HG03095 (cell line): Measurements from ENCODE around the gene ANKS1B.
"Not testable (repeated sequence)": the region's sequence is repeated elsewhere in the genome, so short reads cannot be mapped to it uniquely, and the experiment has no call there.

ENCODE experiments used
- ATAC-seq: cut with Tn5 transposase; IDR thresholded peaks from one replicate; pipeline ENCODE4 v1.9.1; 2021; ENCODE audit warnings: moderate library complexity; ENCODE audit not compliant: unreplicated experiment

The ANKS1B gene

DNA sequence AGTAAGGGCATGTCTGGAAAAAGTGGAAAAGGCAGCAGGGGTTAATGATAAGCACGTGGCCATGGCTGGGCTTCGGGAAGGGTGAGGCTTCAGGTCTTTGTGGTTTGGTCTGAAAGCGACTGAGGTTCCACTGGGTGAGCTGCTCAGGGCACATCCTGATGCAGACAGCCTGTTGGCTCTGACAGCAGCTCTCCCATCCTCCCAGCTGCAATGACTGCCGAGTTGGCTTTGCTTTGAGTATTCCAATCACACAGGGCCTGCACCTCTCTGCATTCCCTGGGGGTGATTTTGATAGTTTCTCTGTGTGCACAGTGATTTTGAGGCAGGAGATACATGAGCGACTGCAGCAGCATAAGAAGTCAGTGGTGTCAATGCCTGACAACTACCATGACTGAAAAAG, 948.9 kb downstream of the ANKS1B start:
- ATAC-seq = no peak

DNA sequence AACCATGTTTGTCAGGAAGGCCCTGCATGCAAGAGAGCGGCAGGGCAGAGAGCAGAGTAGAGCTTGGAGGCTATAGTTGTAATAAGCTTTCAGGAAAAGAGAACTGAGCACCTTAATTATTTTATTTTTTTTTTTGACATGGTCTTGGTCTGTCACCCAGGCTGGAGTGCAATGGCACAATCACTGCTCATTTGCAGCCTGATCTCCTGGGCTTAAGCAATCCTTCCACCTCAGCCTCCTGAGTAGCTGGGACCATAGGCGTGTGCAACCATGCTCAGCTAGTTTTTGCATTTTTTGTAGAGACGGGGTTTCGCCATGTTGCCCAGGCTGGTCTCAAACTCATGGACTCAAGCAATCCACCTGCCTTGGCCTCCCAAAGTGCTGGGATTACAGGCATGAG, 950.5 kb downstream of the ANKS1B start:
- not testable (repeated sequence) for ATAC-seq

DNA sequence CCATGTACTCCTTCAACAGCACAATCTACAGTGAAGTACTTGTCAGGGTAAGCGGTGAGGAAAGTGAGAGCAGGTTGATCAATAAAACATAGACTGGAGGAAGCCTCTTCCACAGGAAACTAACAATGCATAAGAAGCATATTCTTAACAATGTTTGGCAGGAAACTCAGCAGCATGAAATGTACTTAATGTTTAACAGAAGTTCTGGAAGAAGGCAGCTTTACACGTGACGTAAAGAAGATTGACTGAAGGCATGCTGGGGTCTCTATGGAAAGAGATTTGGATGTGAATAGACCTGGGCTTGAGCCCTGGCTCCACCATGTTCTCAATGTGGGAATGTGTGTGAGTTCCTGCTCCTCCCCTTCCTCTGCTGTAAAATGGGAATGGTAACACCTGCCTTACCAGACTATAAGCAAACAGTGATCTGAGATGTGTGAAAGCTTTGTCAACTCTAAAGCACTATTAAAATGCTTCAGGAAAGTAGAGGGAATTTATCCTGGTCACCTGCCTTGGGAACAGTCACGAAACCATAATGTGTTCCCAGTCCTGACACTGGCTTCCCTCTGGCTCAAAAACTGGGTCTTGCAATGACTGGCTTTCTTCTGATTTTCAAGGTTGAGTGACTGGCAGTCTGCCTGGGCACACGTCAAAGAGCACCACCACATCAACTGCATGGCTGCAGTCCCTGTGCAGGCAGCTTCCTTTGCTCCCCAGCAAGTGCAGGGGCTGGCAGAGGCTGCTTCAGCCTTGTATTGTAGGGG, 955.0 kb downstream of the ANKS1B start:
- ATAC-seq = no peak

DNA sequence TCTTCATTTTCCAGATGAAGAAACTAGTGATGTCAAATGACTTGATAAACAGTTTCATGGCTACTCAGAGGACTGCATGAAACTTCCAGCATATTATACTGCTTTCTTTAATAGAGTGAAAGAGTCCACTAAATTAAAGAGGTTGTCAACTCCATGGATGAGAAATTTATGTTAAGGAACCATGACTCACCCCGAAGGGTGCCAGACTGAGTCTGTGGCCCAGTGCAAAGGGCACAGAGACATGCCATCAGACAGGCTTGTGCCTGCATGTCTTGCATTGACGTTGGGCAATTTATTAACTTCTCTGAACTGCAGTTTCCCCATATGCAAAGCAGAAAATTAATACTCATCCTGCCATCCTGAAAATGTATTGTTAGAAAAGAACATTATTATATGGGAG, 957.3 kb downstream of the ANKS1B start:
- ATAC-seq = no peak

DNA sequence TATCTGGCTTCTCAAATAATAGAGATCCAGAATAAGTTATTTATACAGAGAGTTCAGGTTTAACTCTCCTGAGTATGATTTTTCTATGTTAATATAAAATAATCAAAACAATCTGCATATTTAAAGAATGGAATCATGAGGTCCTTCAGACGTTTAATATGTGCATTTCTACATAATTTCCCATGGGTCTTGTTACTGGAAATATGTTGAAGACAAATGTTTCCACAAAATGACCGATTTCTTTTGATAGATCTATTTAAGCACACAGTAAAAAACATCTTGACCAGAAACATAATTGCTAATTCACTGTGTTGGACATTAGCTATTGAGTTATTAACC, 957.7 kb downstream of the ANKS1B start:
- no peak for ATAC-seq

DNA sequence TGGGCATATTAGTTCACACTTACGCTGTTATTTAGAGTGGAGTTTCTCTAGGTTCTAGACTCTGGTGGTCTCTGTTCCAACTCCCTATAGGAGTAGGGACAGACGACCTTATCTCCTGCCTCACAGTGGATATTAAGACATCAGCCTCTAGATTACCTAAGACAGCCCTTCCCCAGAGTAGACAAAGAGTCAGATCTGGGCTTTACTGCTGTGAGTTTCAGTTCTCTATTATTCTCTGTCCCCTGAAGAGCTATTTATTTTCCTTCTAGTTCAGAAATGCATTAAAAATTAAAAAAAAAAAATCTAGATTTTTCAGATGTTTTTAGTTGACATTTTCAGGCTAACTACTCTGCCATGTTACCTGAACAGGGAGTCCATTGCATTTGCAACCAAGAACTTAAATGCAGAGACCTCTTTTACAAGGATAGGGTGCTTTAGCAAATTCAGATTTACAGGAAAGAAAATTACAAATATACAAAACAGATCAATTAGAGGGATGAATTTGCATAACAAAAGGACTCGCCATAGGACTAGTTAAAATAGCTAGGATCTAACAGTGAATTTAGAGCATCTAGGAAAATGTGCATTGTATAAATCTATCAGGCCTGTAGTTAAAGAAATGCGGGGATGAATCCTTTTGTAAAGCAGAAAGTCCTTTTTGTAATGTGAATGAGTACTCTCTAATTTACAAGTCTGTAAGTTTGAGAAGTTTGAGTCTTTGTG, 958.2 kb downstream of the ANKS1B start:
- peak; percentile 49 for ATAC-seq

DNA sequence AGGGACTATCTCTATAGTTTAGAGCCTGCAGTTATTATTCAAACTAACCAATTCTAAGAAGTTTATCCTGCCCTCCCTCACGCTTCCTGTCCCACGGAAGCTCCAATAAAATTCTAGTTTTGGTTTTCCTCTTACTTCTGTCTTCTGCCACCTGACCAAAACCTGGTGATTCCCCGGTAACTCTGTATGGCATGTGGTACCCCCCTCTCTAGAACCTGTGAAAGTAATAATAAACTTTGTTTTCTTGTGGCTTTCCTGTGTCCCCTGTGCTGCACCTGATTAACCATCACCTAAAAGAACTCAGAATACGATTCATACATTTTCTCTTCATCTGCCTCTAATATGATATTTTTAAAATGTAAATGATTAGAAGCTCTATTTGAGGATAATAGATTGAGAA, 959.9 kb downstream of the ANKS1B start:
- peak; percentile 43 for ATAC-seq

DNA sequence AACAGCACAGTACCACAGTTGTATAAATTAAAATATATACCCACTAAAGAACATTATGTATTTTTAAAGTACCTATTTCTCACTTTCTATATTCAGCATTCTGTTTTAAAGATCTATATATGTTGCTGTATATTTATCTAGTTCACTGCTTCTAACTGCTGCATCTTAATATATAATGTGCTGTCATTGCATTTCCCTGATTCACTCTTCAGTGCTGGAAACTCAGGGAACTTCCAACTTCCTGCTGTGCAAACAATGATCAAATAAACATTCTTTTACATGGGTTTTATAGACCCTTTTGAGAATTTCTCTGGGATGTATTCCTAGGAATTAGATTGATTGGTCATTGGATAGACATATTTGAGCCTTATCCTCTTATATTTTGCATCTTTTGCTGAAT, 960.5 kb downstream of the ANKS1B start:
- ATAC-seq = no peak

DNA sequence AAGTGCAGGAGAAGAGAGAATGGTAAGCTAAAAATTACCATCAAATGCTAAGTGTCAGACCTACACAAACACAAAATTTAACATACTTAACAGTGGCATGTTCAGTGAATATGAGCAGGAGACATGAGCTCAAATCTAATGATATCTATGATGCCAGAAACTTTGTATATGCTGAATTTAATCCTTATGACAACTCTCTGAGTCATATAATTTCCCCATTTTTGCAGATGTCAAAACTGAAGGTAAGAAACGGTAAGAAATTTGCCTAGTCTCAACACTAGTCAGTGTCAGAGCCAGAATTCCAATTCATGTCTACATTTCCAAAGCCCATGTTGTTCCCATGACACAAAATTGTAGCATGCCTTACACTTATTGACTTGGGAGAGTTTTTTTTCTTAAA, 963.9 kb downstream of the ANKS1B start:
- ATAC-seq = no peak

DNA sequence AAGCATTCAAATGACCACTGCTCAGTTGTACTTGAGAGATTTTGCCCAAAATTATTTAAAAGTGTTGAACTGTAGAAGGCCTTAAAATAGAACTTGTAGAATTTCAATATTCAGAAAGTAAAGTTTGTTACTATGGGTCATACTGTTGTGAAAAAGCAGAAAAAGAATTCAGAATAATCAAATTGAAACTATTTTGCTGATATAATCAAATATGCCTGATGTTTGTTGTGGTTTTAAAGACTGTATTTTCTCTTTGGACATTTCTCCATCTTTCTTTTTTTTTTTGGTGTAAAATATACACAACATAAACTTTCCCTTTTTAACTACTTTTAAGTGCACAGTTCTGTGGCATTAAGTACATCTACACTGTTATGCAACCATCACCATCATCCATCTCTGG, 964.9 kb downstream of the ANKS1B start:
- no peak for ATAC-seq

DNA sequence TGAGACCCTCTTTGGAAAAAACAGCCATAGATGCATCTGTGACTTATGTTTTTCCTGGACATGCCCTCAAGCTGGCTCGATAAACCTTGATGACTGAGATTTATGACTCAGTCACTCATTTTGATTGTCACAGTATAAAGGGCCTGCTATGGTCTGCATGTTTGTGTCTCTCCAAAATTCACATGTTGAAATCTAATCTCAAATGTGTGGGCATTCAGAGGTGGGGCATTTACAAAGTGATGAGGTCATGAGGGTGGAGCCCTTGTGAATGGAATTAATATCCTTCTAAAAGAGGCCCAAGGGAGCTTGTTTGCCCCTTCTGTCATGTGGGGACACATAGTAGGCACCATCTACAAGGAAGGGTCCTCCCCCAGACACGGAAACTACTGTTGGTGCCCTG, 966.8 kb downstream of the ANKS1B start:
- no peak for ATAC-seq

DNA sequence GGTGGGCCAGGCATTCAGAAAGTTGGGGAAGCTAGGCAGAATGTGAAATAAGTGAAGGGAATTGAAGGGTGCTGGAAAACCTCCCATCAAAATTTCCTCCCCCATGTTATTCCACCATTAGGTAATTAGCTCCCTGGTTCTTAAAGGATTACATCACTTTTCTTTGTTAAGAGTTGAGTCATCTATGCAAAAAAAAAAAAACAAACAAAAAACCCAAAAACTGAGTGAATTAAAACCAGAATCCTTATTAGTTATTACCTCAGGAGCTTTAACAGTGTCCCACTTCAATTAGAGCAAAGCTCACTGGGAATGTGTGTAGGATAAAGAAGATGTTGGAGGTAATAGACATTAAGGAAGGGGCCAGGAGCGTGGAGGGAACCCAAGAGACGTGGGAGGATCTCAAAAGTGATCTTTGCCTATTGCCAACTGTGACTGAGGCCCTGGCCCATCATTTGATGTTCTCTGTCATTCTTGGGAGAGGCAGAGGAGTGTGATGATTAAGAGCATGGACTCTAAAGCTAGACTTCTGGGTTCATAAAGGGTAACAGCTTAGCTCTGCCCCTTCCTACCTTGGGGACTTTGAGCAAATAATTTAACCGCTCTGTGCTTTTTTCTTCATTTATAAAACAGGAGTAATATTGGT, 975.0 kb downstream of the ANKS1B start:
- ATAC-seq = no peak

DNA sequence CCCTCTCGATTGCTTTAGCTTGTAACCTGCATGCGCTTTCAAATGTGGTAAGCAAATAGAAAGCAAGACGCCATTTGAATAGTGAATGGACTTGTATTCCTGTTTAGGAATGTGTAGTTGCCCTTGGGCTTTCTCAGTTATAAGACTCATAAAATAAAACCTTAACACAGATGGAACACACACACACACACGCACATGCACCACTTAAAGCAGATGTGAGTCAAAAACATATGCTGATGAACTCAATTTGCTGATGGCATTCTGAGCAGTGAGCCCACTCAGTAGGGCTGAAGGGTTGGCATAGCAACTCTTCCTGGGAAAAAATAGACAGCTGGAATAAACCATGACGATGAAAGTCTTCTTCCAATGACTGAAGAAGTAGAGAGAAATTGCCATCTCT, 979.1 kb downstream of the ANKS1B start:
- ATAC-seq = no peak

DNA sequence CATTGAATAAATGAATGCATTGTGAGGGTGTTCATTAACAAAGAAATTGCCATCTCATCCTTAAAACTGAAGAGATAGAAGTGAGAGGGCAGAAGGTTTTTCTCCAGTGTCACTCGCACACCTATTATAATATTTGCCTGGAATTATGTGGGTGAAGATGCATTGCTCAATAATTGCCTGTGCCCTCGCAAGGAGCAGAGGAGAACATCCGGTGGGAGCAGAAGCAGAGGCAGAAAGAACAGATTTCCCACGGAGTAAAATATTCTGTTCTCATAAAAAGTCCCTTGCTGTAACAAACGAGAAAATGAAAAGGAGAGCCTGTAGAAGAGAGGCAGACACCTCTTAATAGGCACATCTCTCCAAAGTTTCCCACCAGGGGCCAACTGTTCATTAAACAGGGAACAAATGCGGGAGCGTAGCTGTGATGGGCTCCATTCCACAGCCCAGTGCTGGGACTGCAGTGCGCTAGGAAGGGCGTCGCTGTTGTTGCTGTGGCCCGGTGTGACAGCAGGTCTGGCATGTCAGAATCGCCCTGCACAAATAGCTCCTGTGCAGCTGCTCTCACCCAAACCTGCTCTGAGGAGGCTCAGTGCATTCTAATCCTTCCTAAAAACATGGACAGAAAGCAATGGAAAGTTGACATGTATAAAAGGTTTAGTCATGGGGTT, 979.8 kb downstream of the ANKS1B start:
- no peak for ATAC-seq

DNA sequence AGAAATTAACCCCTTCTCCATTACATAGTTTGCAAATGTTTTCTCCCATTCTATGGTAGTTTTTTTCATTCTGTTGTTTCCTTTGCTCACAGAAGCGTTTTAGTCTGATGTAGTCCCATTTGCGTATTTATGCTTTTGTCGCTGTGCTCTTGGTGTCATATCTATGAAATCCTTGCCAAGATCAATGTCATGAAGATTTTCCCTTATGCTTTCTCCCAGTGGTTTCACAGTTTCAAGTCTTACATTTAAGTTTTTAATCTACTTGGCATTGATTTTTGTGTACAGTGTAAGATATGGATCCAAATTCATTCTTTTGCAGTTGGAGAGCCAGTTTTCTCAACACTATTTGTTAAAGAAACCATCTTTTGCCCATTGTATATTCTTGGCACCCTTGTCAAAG, 982.0 kb downstream of the ANKS1B start:
- no peak for ATAC-seq

DNA sequence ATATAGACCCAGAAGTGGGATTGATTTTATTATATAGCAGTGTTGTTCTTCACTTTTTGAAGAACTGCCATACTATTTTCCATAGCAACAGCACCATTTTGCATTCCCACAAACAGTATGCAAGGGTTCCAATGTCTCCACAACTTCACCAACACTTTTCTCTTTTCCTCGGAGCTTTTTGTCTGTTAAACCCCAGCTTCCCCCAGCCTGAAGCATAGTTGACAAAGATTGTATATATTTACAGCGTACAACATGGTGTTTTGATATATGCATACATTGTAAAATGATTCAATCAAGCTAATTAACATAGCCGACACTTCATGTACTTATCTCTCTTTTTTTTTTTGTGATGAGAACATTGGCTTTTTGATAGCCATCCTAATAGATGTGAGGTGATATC, 982.6 kb downstream of the ANKS1B start:
- no peak for ATAC-seq

DNA sequence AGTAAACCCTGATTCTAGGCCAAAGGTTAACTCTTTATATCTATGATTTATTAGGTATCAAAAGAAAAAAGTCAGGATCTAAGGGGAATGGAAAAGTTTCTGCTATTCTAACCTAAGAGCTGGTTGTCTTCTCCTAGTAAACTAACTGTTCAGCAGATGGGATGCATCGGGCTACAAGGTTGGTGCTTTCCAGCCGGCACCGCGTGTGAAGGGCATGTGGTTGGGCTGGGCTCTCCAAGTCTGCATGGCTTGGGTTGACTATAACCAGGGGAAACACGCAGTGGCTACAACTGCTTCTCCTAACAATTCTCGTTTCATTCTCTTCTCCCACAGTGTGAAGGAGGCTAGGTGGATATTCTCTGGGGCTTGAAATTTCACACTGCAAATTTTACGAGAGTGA, 985.2 kb downstream of the ANKS1B start:
- no peak for ATAC-seq

DNA sequence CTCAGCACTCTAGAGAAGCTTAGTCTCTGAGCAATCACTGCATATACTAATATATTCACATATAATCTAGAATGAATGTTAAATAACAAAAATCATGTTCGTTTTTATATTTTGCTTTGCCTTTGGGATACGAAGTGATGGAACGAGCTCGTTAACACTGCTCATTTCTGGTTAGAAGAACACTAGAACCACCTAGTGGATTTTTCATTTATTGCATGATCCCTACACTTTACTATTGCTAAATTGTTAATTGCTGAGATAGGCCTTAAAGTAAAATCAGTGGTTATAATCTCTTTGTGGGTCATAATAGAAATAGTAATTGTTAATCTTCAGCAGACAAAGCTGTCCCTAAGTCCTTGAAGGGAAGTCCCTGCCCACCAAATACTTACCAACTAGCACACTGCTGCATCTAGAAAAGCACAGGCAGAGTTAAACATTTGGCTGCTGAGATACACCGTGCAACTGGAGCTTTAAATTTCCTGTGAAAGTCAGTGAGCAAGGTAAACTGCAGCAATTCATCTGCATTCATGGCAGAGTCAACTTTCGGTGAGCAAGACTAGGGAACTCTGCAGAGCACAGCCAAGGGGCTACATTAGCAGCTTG, 985.9 kb downstream of the ANKS1B start:
- peak; percentile 82 for ATAC-seq

DNA sequence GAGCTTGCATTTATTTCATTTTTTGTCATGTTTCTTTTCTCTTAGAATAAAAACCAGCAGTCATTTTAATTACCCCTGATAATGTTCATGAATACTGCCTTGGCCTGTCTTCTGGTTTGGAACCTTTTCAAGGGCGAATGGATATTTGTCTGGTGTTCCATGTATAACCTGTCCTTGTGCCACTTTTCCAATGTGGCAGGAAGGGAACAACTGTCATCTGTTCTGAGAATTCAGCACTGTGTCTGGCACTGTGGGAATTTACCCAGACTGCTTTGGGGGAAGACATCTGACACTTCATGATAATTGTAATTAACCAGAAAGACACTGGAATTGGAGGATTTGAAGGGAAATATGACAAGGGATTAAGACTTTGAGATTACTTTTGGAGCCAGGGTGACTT, 986.8 kb downstream of the ANKS1B start:
- ATAC-seq = no peak

DNA sequence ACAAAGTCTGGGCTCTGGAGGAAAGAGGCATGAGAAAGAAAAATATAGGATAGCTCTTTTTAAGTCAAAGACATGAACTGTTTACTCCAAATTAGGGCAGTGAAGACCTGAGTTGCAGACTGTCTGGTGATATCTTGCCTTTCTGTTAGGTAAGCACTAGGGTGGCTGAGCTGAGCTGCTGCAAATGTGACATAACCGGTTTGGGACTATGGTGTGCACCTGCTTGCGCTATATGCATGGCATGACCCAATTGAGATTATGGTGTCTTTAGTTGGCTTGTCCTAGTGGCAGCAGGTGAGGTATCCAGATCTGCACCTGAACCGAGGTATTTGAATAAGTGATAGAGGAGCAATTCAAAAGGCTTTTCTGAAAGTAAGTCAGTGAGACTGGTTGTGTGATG, 994.1 kb downstream of the ANKS1B start:
- ATAC-seq = no peak

DNA sequence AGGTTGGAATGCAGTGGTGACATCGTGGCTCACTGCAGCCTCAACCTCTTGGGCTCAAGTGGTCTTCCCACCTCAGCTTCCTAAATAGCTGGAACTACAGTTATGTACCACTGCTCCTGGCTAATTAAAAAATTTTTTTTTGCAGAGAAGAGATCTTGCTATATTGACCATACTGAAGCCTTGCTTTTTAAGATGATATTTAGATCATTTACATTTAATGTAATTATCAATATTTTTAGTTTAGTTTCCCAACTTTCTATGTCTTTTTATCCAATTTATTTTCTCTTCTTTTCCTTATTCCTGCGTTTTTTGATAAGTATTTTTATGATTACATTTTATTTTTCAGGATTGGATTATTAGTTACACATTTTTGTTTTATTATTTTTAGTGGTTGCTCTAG, 999.6 kb downstream of the ANKS1B start:
- no peak for ATAC-seq
